Effector CD8-positive, alpha-beta T cell (primary cell): Measurements from ENCODE around the gene RAD23A.
"Not testable (repeated sequence)": the region's sequence is repeated elsewhere in the genome, so short reads cannot be mapped to it uniquely, and the experiment has no call there.

Experiments
- DNase-seq: peaks from one replicate; lab custom pipeline; 2025; lab: John Stamatoyannopoulos, UW

Gene RAD23A

DNA sequence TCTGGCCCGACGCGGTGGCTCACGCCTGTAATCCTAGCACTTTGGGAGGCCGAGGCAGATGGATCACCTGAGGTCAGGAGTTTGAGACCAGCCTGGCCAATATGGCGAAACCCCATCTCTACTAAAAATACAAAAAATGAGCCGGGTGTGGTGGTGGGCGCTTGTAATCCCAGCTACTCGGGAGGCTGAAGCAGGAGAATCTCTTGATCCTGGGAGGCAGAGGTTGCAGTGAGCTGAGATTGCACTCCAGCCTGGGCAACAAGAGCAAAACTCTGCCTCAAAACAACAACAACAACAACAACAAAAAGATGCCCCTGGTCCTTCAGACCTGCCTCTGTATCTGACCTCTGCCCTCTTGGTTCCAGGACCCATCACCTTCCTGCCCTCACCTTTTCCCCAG, 9.9 kb downstream of the RAD23A start:
- not testable (repeated sequence) for DNase-seq

DNA sequence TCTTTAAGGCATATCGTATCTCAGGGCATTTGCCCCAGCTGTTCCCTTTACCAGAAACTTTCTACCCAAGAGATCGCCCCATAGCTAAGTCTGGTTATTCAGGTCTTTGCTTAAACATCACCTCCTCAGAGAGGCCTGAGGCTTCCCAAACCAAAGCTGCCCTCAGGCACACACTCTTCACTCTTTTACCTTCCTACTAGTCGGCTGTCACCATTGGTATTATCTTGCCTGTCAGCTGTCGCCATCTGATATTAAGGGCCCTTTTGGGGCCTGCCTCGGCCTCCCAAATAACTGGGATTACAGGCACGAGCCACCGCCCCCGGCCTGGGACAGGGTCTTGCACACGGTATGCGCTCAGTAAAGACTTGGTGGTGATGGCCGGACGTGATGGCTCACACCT, 10.3 kb downstream of the RAD23A start:
- no peak for DNase-seq

- peak; percentile 64 for DNase-seq
Measured at GRCh38 chr19:12956446-12957388, 11.1 kb downstream of the RAD23A start, which contains the start of gene GADD45GIP1. Gene GADD45GIP1 (minus strand): TSS chr19:12957223. CDS start chr19:12957212, 11 bp downstream.

DNA sequence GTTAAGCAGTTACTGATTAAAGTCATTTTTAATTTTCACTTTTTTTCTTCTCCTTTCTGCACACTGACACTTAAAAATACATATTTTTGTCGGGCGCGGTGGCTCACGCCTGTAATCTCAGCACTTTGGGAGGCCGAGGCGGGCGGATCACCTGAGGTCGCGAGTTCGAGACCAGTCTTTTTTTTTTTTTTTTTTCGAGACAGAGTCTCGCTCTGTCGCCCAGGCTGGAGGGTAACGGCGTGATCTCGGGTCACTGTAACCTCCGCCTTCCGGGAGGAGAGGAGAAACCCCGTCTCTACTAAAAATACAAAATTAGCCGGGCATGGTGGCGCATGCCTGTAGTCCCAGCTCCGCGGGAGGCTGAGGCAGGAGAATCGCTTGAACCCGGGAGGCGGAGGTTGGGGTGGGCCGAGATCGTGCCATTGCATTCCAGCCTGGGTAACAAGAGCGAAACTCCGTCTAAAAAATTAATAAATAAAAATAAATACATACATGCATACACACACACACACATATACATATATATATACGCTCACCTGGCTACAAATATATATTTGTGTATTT, 11.8 kb downstream of the RAD23A start:
- not testable (repeated sequence) for DNase-seq

- no peak for DNase-seq
Measured at GRCh38 chr19:12959481-12959880, 13.8 kb downstream of the RAD23A start.

DNA sequence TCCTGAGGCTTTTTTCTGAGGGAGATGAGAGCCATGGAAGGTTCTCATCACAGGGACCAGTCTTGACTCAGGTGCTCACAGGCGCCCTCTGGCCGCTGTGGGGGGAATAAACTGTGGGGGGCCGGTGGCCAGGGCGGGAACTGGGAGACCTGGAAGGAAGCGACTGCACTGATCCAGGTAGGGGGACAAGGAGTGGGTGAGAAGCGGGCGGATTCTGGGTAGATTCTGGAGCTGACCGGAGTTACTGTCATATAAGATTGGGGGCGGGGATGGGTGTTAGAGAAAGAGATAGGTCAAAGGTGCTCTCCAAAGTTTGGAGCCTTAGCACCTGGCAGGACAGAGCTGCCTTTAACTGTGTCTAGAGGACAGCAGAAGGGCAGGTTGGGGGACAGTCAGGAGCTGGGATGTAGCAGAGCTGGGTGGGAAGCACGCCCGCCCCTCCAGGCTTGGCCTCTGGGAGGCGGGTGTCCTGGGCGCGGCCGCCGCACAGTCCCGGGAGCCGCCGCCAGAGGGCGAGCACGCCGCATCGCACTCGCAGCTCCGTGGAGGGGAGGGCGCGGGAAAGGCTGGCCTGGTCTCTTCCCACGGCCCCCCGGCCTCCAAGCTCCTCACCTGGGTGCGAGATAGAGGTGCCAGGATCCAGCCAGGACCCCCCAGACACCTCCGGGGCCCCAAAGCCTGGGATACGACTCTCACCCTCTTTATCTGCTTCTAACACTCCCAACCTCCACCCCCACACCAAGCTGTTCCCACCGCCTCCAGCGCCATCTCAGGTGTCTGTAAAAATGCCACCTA, 19.6 kb downstream of the RAD23A start:
- peak; percentile 67 for DNase-seq

DNA sequence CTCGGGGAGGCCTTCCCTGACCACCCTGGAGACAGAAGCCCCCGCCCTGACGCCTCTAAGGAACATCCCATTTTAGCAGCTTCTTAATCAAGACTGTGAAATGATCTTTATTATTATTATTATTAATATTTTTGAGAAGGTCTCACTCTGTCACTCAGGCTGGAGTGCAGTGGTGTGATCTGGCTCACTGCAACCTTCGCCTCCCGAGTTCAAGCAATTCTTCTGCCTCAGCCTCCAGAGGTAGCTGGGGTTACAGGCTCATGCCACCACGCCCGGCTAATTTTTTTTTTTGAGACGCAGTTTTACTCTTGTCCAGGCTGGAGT, 20.1 kb downstream of the RAD23A start:
- DNase-seq = no peak

DNA sequence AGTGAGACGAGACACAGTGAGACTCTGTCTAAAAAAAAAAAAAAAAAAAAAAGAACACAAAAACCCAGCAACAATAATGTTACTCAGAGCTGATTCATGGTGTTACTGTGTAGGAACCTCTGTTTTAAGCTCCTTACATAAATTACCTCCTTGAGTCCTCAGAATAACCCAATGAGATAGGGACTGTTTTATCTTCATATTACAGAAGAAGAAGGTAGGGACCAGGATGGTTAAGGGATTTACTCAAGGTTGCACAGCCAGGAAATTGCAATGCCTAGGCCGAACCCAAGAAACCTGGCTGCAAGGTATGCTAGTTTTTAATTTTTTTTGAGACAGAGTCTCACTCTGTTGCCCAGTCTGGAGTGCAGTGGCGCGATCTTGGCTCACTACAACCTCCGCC, 22.2 kb downstream of the RAD23A start:
- DNase-seq = no peak

DNA sequence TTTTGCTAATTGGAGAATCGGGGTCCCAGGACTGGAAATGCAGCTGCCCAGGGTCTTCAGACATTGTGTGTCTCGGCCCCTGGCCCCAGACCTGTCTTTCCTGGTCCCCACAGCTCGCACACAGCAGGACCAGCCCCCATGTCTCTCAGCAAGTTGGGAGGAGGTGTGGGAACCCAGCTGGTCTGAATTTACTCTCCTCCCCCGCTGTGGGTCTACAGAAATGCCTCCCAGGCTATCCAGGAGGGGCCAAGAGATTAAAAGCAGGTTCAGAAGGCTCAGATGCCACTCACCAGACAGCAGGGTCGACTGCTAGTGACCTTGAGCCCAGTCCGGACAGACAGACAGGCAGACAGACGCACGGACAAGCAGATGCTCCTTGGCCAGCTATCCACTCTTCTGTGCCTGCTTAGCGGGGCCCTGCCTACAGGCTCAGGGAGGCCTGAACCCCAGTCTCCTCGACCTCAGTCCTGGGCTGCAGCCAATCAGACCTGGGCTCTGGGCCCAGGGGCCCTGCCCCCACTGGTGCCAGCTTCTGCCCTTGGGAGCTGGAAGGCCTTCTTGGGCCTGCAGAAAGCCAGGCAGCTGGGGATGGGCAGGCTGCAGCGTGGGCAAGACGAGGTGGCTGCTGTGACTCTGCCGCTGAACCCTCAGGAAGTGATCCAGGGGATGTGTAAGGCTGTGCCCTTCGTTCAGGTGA, 23.8 kb downstream of the RAD23A start, which contains the start of gene DAND5:
Gene DAND5, plus strand, starts transcription at position 285 of the 697 bp plus-strand sequence. Its CDS starts 85 bp downstream, at position 370.
- DNase-seq = no peak

DNA sequence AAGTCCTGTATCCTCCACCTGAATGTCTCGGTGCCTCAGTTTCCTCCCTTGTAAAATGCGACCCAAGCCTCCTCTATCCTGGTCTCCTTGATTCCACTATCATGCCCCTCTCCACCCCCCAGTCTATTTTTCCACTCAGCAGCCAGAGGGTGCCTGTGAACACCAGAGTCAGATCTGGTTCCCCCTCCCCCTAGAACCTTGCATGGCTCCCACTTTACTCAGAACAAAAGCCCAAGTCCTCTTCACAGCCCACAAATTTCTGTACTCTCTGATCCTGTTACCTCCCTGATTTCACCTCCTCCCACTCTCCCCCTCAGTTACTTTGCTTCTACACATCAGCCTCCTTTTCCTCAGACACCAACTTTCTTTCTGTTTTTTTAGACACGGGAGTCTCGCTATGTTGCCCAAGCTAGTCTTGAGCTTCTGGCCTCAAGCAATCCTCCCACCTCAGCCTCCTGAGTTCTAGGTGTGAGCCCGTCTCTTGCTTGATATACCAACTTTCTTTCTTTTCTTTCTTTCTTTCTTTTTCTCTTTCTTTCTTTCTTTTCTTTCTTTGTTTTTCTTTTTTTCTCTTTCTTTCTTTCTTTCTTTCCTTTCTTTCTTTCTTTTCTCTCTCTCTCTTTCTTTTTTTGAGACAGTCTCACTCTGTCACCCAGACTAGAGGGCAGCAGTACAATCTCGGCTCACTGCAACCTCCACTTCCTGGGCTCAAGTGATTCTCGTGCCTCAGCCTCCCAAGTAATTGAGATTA, 24.6 kb downstream of the RAD23A start:
- no peak for DNase-seq

- DNase-seq = no peak
Measured at GRCh38 chr19:12973236-12973635, 27.6 kb downstream of the RAD23A start.

- DNase-seq = no peak
Measured at GRCh38 chr19:12974301-12975220, 28.9 kb downstream of the RAD23A start.

DNA sequence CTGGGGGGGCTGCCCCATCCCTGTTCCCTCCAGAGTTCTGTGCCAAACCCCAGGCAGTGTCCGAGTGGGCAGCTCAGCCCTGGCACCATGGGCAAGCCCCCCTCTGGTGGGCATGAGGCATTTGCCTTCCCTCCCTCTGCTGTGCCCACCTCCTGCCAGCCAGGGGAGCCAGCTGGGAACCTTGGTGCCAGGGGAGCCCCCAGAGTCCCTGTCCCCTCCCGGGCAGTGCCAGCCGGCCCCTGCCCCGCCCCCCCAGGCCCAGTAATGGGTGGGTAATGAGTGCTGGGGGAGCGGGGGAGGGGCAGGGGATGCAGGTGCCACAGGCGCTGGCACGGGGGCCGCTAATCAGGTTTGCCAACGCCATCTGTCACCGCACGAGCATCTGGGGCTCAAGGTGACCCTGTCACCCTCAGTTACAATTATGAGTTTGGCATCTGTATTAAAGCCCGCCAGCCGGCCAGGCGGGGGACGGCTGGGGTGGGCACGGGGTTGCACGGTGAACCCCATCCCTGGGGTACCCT, 29.6 kb downstream of the RAD23A start:
- no peak for DNase-seq

DNA sequence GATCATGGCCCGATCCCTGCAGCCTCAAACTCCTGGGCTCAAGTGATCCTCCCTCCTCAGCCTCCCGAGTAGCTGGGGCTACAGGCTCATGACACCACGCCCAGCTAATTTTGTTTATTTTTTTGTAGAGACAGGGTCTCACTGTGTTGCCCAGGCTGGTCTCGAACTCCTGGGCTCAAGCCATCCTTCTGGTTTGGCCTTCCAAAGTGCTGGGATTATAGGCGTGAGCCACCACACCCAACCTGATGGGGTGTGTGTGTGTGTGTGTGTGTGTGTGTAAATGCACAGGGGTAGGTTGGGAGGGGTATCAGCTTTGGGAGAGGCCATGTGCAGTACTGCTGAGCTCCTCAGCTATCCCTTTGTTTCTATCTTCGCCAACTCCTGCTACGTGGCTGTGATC, 30.4 kb downstream of the RAD23A start:
- not testable (repeated sequence) for DNase-seq

GRCh38 chr19:12979974-12980373, 34.3 kb downstream of the RAD23A start:
- DNase-seq = no peak

DNA sequence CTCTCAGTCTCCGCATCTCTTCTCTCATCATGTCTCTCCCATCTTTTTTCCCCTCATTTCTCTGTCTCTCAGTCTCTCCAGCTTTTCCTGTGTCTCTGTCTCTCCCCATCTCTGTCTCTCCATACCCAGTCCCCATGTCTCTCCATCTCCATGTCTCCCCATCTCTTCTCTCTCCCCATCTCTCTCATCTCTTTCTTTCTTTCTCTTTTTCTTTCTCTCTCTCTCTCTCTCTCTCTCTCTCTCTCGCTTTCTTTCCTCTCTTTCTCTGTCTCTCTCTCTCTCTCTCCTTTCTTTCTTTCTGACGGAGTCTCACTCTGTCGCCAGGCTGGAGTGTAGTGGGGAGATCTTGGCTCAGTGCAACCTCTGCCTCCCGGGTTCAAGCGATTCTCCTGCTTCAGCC, 37.0 kb downstream of the RAD23A start:
- DNase-seq = no peak

GRCh38 chr19:12983091-12983490, 37.4 kb downstream of the RAD23A start:
- DNase-seq = no peak

GRCh38 chr19:12983542-12984142, 38.0 kb downstream of the RAD23A start:
- peak; percentile 71 for DNase-seq

DNA sequence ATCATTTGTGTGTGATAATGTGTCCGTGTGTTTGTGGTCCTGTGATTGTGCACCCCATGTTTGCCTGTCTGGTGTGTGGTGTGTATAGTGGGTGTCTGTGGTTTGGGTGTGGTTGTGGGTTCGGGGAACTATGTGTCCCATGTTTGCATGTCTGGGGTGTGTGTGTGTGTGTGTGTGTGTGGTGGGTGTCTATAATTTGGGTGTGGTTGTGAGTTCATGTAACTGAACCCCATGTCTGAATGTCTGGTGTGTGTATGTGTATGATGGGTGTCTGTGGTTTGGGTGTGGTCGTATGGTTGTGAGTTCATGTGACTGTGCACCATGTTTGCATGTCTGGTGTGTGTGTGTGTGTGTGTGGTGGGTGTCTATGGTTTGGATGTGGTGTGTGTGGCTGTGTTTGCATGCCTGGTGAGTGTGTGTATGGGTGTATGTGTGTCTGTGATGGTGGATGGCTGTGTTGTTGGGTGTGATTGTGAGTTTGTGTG, 38.5 kb downstream of the RAD23A start:
- DNase-seq = no peak
